HG03460 (cell line): Measurements from ENCODE around the gene SLITRK5.

Experiments used
- ATAC-seq: cut with Tn5 transposase; IDR thresholded peaks from one replicate; pipeline ENCODE4 v1.9.1; 2021; ENCODE audit not compliant: unreplicated experiment

The SLITRK5 gene

GRCh38 chr13:87698268-87698667, 27.1 kb downstream of the SLITRK5 start:
- ATAC-seq = no peak

- no peak for ATAC-seq
Measured at GRCh38 chr13:87709947-87710346, 38.8 kb downstream of the SLITRK5 start.

GRCh38 chr13:87712012-87712411, 40.8 kb downstream of the SLITRK5 start:
- no peak for ATAC-seq
